T-cell (primary cell): ENCODE data around the gene CCDC191. TPM values are rescaled to one million over a fixed set of nuclear protein-coding genes. Genes with fewer than 3 reads are reported as not detected.

Source experiments
- ATAC-seq, 4 experiments: fragments of 200-7000 bp in 3 of 4; fragments of 150-1000 bp in 1 of 4; cut with Tn5 transposase; replicated peaks in 1 of 4; 1 replicate in 3 of 4; 2 replicates in 1 of 4; pipeline ENCODE4 v1.10.0; 2021; ENCODE audit warnings: moderate library complexity in 3 of 4, mild to moderate bottlenecking in 2 of 4, moderate number of reproducible peaks in 1 of 4
- CTCF ChIA-PET, 2 donors: fragments of 300-600 bp; sonication (Branson Sonifier 250); formaldehyde crosslinking; loops; one replicate each; lab custom pipeline; 2022; ENCODE audit warnings: antibody characterized with exemption in 2 of 2; lab: Charles Lee
- POLR2A ChIA-PET, 2 donors: fragments of 300-600 bp; sonication (Branson Sonifier 250); formaldehyde crosslinking; loops; one replicate each; lab custom pipeline; 2022; ENCODE audit warnings: antibody characterized with exemption in 2 of 2; lab: Charles Lee
- DNase-seq, 35 experiments: peaks; one replicate each; pipeline versions ENCODE4 v3.0.0 to v3.0.0-alpha.2; 2013 to 2023
- H3K27ac ChIP-seq: one replicate; pipeline ENCODE4 v1.5.1; 2013; ENCODE audit warnings: low read length
- H3K27me3 ChIP-seq, 2 experiments: replicated peaks in 1 of 2; 1 replicate in 1 of 2; 2 replicates in 1 of 2; pipeline versions ENCODE4 v1.6.1 to v1.7.0; 2013; ENCODE audit warnings: low read length in 1 of 2, mixed read lengths in 1 of 2; ENCODE audit not compliant: control insufficient read depth in 2 of 2, insufficient read depth in 2 of 2; ENCODE audit errors: extremely low read depth in 1 of 2
- H3K36me3 ChIP-seq, 2 donors: 1 replicate in 1 of 2; 2 replicates in 1 of 2; pipeline versions ENCODE4 v1.6.1 to v1.7.0; 2013; ENCODE audit warnings: low read length in 1 of 2; ENCODE audit not compliant: control insufficient read depth in 2 of 2, insufficient read depth in 1 of 2; ENCODE audit errors: extremely low read depth in 1 of 2
- H3K4me1 ChIP-seq, 2 experiments: 1 replicate in 1 of 2; 2 replicates in 1 of 2; pipeline versions ENCODE4 v1.6.1 to v1.7.0; 2013; ENCODE audit warnings: low read length in 2 of 2, mixed read lengths in 1 of 2; ENCODE audit not compliant: insufficient read depth in 2 of 2, control insufficient read depth in 1 of 2; ENCODE audit errors: extremely low read depth in 1 of 2
- H3K4me3 ChIP-seq, 2 donors: 1 replicate in 1 of 2; 2 replicates in 1 of 2; pipeline versions ENCODE4 v1.5.1 to v1.7.0; 2013; ENCODE audit warnings: mild to moderate bottlenecking in 2 of 2, low read length in 1 of 2, moderate library complexity in 1 of 2; ENCODE audit not compliant: control insufficient read depth in 1 of 2; ENCODE audit errors: extremely low read depth in 1 of 2
- H3K9me3 ChIP-seq: 2 replicates; pipeline ENCODE4 v1.7.0; 2013
- H3K27ac Mint-ChIP-seq, 2 donors: one replicate each; pipeline ENCODE4 v1.8.0; 2020 to 2021; ENCODE audit warnings: mild to moderate bottlenecking in 2 of 2, mixed read lengths in 2 of 2
- H3K27me3 Mint-ChIP-seq, 2 donors: one replicate each; pipeline ENCODE4 v1.8.0; 2021 to 2022; ENCODE audit warnings: mixed read lengths in 2 of 2
- H3K36me3 Mint-ChIP-seq: one replicate; pipeline ENCODE4 v1.8.0; 2021; ENCODE audit warnings: mixed read lengths
- H3K4me1 Mint-ChIP-seq, 3 donors: one replicate each; pipeline ENCODE4 v1.8.0; 2020 to 2022; ENCODE audit warnings: mixed read lengths in 3 of 3, mild to moderate bottlenecking in 1 of 3
- H3K4me3 Mint-ChIP-seq, 3 donors: one replicate each; pipeline ENCODE4 v1.8.0; 2020 to 2022; ENCODE audit warnings: mild to moderate bottlenecking in 3 of 3, mixed read lengths in 3 of 3, moderate library complexity in 3 of 3
- H3K9me3 Mint-ChIP-seq, 3 donors: one replicate each; pipeline ENCODE4 v1.8.0; 2020 to 2022; ENCODE audit warnings: mixed read lengths in 3 of 3
- WGBS: methylation state at CpG from one replicate; pipeline ENCODE4 v1.1.5; 2013; ENCODE audit warnings: missing lambda C conversion rate; ENCODE audit not compliant: insufficient coverage; 5-methylcytosine and 5-hydroxymethylcytosine counted together
- total RNA-seq, 35 experiments: library from RNA in 6 of 35; stranded (reverse) in 6 of 35; fragments of 120-200 nt in 1 of 35; gene quantifications; one replicate each; pipeline versions ENCODE4 v1.2.1 to v1.2.4 and lab custom pipeline; 2013 to 2026

CCDC191 gene
- total RNA-seq, 5 donors from 2014 or later (not counting 1 experiment from before 2014, with no cell fraction given) = 5.4 to 10.5 (median 7.2) TPM

DNA sequence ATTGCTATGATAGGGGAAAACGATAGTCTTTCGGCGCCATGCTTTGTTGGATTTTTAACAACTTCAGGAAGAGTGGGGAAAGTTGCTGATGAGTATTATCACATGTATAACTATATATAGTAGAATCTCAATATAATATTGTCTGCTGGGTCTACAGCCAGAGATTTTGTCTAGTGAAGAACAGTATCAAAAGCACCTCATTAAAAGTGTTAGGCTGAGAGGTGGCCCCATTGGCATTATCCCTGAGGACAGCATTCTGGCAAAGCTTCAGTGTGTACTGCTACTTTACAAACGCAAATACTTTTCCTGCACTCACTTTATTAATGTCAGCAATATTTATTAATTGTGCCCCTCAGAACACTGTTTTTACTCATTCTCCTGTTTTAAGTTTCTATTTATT lies 12.0 kb upstream of the CCDC191 start:
- ChIA-PET CTCF (no interaction called here), POLR2A (no interaction called here)
- H3K4me1 ChIP-seq = no peaks in the 10 kb centered on the region
- Mint-ChIP-seq H3K4me3 (no peak overlapping the region), H3K9me3 (no peaks in the 10 kb centered on the region), H3K4me1 (peaks cover 9 to 15% (median 11%) of the 10 kb centered on the region in 3 donors), H3K27ac (no peak overlapping the region), H3K36me3 (peaks cover 68% of the 10 kb centered on the region), H3K27me3 (no peaks in the 10 kb centered on the region)
- no peak overlapping the region for H3K4me3 ChIP-seq
- H3K27me3 ChIP-seq = no peaks in the 10 kb centered on the region
- H3K27ac ChIP-seq = no peak overlapping the region
- peaks cover 6 to 67% of the 10 kb centered on the region in 2 donors for H3K36me3 ChIP-seq
- WGBS = no CpG with 5 or more reads among the region's 4 CpGs
- no peaks in the 10 kb centered on the region for H3K9me3 ChIP-seq
- ATAC-seq (no peak), DNase-seq (no peak)

DNA sequence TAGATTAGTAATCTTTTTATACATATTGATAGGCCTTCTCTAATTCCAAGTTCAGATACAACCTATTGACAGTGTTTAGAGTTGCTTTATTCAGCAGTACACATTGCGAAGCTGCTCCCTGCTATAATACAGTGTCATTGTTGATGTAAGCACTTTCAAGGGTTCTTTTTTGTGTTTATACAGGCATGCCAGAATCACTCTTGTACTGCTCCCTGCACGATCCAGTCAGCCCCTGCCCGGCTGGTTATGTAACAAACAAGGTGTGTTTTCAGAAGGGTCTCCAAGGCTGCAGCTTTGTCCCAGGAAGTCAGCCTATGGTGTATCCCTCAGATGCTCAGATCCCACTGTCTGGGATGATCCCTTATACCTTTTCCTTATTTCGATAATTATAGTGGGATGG lies 11.5 kb upstream of the CCDC191 start:
- ChIA-PET POLR2A (interaction anchor here in 1 of 2 donors (0.9 kb wide), 1 partner anchor 18 kb away, joined by 3 read pairs; no protein-coding TSS in a partner anchor), CTCF (interaction anchor here (0.6 to 1.2 kb wide), 2 partner anchors 223 to 225 kb away, joined by 3 to 4 read pairs; no protein-coding TSS in a partner anchor)
- ATAC-seq = no peak

GRCh38 chr3:114060906-114061655 lies 4.8 kb upstream of the CCDC191 start:
- Mint-ChIP-seq H3K4me1 (peaks cover 63 to 70% (median 67%) of the 10 kb centered on the region in 3 donors), H3K27me3 (no peaks in the 10 kb centered on the region), H3K27ac (no peak overlapping the region), H3K36me3 (peaks cover 32% of the 10 kb centered on the region), H3K9me3 (no peaks in the 10 kb centered on the region), H3K4me3 (no peak overlapping the region)
- no peak overlapping the region for H3K4me3 ChIP-seq
- no peaks in the 10 kb centered on the region for H3K9me3 ChIP-seq
- no peak for ATAC-seq
- ChIA-PET POLR2A (no interaction called here), CTCF (no interaction called here)
- no peaks in the 10 kb centered on the region for H3K27me3 ChIP-seq
- no peak for DNase-seq
- 100% methylated on average over 4 of the region's 8 CpGs for WGBS
- H3K27ac ChIP-seq = no peak overlapping the region
- peaks cover 12 to 13% of the 10 kb centered on the region in 2 experiments for H3K4me1 ChIP-seq
- peaks cover 0 to 20% of the 10 kb centered on the region in 2 donors for H3K36me3 ChIP-seq

More for the DNA sequence above, 11.5 kb upstream of the CCDC191 start:
- Mint-ChIP-seq H3K27me3 (no peaks in the 10 kb centered on the region), H3K9me3 (no peaks in the 10 kb centered on the region), H3K4me1 (peaks cover 11 to 17% (median 13%) of the 10 kb centered on the region in 3 donors), H3K4me3 (no peak overlapping the region), H3K36me3 (peaks cover 63% of the 10 kb centered on the region), H3K27ac (no peak overlapping the region)
- H3K9me3 ChIP-seq = no peaks in the 10 kb centered on the region
- H3K4me1 ChIP-seq = no peaks in the 10 kb centered on the region
- H3K4me3 ChIP-seq = no peak overlapping the region
- WGBS = no CpG with 5 or more reads among the region's 4 CpGs
- H3K27ac ChIP-seq = no peak overlapping the region
- H3K27me3 ChIP-seq = no peaks in the 10 kb centered on the region
- peaks cover 4 to 64% of the 10 kb centered on the region in 2 donors for H3K36me3 ChIP-seq
- no peak for DNase-seq

DNA sequence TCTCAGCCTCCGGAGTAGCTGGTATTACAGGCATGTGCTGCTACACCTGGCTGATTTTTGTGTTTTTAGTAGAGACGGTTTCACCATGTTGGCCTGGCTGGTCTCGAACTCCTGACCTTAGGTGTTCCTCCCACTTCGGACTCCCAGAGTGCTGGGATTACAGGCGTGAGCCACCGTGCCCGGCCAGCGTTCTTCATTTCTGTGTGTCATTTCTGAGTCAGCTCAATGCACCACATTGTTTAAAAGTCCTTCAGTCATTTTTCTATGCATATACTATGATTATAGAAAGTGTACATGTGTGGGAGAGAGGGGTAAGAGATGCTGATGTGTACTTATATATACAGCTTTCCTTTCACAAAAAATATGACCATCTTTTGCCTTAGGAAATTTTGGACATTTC lies 2.3 kb upstream of the CCDC191 start:
- Histone ChIP-seq H3K9me3 (no peaks in the 10 kb centered on the region), H3K27ac (no peak overlapping the region), H3K36me3 (peaks cover 0 to 8% of the 10 kb centered on the region in 2 donors), H3K4me1 (peaks cover 13 to 16% of the 10 kb centered on the region in 2 experiments), H3K27me3 (no peaks in the 10 kb centered on the region), H3K4me3 (no peak overlapping the region)
- ChIA-PET CTCF (no interaction called here), POLR2A (no interaction called here)
- Mint-ChIP-seq H3K4me1 (peaks cover 62 to 70% (median 67%) of the 10 kb centered on the region in 3 donors), H3K27me3 (no peaks in the 10 kb centered on the region), H3K36me3 (peaks cover 16% of the 10 kb centered on the region), H3K9me3 (no peaks in the 10 kb centered on the region), H3K27ac (no peak overlapping the region), H3K4me3 (peak overlapping the region; percentile 51 to 96 (median 92))
- ATAC-seq = no peak
- no peak for DNase-seq
- WGBS = 75% methylated on average over 2 of the region's 8 CpGs

- Histone ChIP-seq H3K36me3 (peaks cover 0 to 5% of the 10 kb centered on the region in 2 donors), H3K4me3 (peak overlapping the region; percentile 80 to 82), H3K9me3 (no peaks in the 10 kb centered on the region), H3K4me1 (peaks cover 13 to 16% of the 10 kb centered on the region in 2 experiments), H3K27ac (peak overlapping the region; percentile 68), H3K27me3 (no peaks in the 10 kb centered on the region)
- Mint-ChIP-seq H3K4me3 (peak overlapping the region; percentile 92 to 96 (median 95)), H3K9me3 (no peaks in the 10 kb centered on the region), H3K4me1 (peaks cover 54 to 59% (median 58%) of the 10 kb centered on the region in 3 donors), H3K27ac (peak overlapping the region; percentile 92 to 95), H3K36me3 (peaks cover 24% of the 10 kb centered on the region), H3K27me3 (no peaks in the 10 kb centered on the region)
- WGBS = 0% methylated on average over 8 of the region's 8 CpGs
- DNase-seq (no peak), ATAC-seq (peak in 3 of 4 experiments; percentile 1)
- POLR2A ChIA-PET = interaction anchor here in 1 of 2 donors (0.9 kb wide), 1 partner anchor 15 kb away, joined by 3 read pairs; no protein-coding TSS in a partner anchor
- CTCF ChIA-PET = interaction anchor here (1.0 to 1.1 kb wide), 2 partner anchors 216 to 311 kb away, joined by 3 to 4 read pairs; partner anchors contain the start of genes ATP6V1A (in 1 of the 2) and NAA50 (in 1 of the 2)
These were observed 653 bp upstream of the CCDC191 start for GRCh38 chr3:114057011-114057347.

- H3K4me1 ChIP-seq = peaks cover 6% of the 10 kb centered on the region in 2 experiments
- POLR2A ChIA-PET = interaction anchor here in 1 of 2 donors (0.7 kb wide), 1 partner anchor 433 kb away, joined by 3 read pairs; no protein-coding TSS in a partner anchor
- Mint-ChIP-seq H3K27ac (no peak overlapping the region), H3K9me3 (no peaks in the 10 kb centered on the region), H3K4me1 (peaks cover 16 to 19% (median 16%) of the 10 kb centered on the region in 3 donors), H3K4me3 (no peak overlapping the region), H3K36me3 (peaks cover 32% of the 10 kb centered on the region), H3K27me3 (no peaks in the 10 kb centered on the region)
- H3K4me3 ChIP-seq = no peak overlapping the region
- no CpG with 5 or more reads among the region's 2 CpGs for WGBS
- CTCF ChIA-PET = interaction anchor here in 1 of 2 donors (0.5 kb wide), 1 partner anchor 253 kb away, joined by 3 read pairs; no protein-coding TSS in a partner anchor
- H3K9me3 ChIP-seq = no peaks in the 10 kb centered on the region
- ATAC-seq (no peak), DNase-seq (no peak)
- no peaks in the 10 kb centered on the region for H3K36me3 ChIP-seq
- no peaks in the 10 kb centered on the region for H3K27me3 ChIP-seq
- no peak overlapping the region for H3K27ac ChIP-seq
These were observed 4.1 kb downstream of the CCDC191 start for GRCh38 chr3:114052216-114052615.
